HT-29 (cell line): ENCODE measurements around the gene NFATC2. TPM values are rescaled to one million over a fixed set of nuclear protein-coding genes. Genes with fewer than 3 reads are reported as not detected.
"Not testable (repeated sequence)": the region's sequence is repeated elsewhere in the genome, so short reads cannot be mapped to it uniquely, and the experiment has no call there.

Source experiments
- DNase-seq: peaks from one replicate; pipeline ENCODE4 v3.0.0-alpha.2; 2015; ENCODE audit warnings: low spot score
- total RNA-seq: library from RNA; depleted of rRNA; stranded (reverse); fragments of >200 nt; shearing (Covaris generic); gene quantifications from 2 replicates; pipeline ENCODE4 v1.2.3, GENCODE V29; 2014

Gene NFATC2
- total RNA-seq, 1 experiment from 2014 or later, result 0.51 TPM

DNA sequence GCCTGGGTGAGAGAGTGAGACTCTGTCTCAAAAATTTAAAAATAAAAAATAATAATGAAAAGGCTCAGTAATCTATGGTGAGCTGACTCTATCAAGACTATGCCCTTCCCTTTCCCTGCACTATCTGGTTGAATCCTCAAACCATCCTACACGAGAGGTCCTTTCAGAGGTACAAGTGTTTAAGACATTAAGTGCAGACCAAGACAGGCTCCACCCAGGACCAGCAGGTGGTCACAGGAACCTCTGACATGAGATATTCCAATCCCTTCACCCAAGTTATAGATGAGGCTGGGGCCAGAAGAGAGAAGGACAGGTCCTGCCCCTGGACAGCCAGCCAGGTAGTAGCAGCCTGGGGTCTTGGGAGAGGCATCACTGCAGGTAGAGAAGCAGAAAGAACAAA is 182.6 kb downstream of the NFATC2 start:
- DNase-seq, result no peak

- no peak for DNase-seq
These were observed 183.1 kb downstream of the NFATC2 start for GRCh38 chr20:51359401-51359800.

- no peak for DNase-seq
These were observed 184.3 kb downstream of the NFATC2 start for GRCh38 chr20:51358032-51358724.

- no peak for DNase-seq
These were observed 185.0 kb downstream of the NFATC2 start for GRCh38 chr20:51357543-51357942.

GRCh38 chr20:51356871-51357270 is 185.6 kb downstream of the NFATC2 start:
- DNase-seq, result no peak

DNA sequence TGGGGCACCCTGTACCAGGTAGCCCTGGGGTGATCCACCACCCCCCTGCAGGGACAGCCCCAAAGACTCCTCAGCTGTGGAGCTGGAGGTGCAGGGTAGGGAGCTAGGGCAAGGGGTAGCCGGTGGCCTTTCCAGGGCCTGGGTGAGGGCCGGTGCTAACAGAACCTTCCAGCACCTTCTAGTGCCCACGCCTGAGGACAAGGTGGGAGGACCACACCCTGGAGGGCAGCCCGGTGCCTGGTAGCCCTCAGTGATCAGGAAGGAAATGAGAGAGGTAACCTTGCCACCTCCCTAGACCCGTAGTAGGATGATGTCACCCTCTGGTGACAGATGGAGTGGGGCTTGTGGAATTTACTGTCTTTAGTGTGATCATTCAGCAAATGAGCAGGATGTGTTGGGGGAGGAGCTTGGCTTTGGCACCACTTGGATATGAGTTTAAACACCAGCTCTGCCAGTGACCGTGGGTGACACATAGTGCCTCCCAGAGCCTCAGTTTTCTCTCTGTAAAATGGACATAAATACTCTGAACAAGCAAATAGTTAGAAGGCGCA is 187.7 kb downstream of the NFATC2 start:
- DNase-seq, result no peak

DNA sequence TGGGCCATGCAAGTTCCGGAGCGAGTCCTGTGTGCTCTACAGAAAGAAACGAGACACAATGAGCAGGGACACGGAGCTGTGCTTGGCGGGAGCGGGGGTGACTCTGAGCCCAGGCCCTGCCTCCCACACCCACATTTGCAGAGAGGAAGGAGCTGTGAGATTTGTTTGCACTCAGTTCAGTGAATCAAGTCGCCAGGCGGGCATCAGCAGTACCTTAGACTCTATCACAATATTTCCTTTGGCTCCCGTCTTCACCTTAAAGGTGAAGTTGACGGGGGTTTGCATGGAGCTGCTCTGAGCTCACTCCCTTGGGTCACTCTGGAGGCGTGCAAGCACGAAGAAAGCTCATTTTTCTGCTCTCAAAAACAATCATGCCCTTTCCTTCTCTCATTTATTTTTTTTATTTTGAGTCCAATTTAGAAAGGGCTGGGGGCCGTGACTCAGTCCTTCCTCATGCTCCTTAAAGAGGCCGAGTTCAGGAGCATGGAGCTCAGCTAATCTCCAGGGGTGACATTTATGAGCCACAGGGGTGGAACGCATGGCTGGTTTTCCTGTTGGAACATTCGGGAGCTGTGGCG is 188.2 kb downstream of the NFATC2 start:
- no peak for DNase-seq

- DNase-seq, result no peak
These were observed 189.0 kb downstream of the NFATC2 start for GRCh38 chr20:51353491-51353890.

- DNase-seq, result no peak
These were observed 189.7 kb downstream of the NFATC2 start for GRCh38 chr20:51352791-51353190.

- DNase-seq, result no peak
These were observed 191.4 kb downstream of the NFATC2 start for GRCh38 chr20:51350941-51351631.

GRCh38 chr20:51348876-51349275 is 193.6 kb downstream of the NFATC2 start:
- no peak for DNase-seq

GRCh38 chr20:51347831-51348230 is 194.7 kb downstream of the NFATC2 start:
- no peak for DNase-seq

DNA sequence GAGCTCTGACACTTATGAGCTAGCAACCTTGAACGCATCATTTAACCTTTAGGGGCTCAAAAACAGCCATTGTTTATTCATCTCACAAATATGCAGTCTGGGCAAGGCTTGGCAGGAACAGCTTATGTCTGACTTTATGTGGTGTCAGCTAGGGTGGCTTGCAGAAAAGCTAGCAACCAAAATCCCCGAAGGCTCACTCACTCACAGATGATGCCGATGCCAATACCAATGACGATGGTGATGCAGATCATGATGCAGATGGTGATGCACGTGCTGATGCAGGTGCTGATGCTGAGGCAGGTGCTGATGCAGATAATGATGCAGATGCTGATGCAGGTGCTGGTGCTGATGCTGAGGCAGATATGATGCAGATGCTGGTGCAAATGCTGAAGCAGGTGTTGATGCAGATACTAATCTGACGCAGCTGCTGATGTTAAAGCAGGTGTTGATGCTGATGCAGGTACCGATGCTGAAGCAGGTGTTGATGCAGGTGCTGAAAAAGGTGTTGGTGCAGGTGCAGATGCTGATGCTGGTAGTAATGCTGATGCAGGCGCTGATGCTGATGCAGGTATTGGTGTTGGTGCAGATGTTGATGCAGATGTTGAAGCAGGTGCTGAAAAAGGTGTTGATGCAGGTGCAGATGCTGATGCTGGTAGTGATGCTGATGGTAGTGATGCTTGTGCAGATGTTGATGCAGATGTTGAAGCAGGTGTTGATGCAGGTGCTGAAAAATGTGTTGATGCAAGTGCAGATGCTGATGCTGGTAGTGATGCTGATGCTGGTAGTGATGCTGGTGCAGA is 195.6 kb downstream of the NFATC2 start:
- DNase-seq, result no peak

DNA sequence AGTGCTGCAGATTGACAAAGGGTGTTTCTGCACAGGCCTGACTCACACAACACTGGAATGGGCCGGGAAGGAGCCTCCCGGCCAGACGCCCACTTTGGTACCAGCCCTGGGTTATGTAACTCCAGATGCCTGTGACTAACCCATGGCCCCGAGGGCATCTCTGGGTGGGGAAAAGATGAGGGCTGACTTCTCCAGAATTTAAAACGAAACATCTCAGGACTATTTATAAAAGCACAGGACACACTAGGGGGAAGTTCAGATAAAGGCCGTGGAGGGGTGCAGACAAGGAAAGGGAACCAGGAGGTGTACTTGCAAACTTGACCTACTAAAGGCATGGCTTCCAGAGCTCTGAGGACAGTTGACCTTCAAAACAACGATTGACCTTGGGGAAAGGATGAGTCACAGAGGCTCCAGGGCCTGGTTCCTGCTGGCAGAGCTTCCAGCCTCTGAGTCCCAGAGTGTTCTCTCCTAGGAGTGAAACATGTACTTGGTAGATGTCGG is 196.9 kb downstream of the NFATC2 start:
- no peak for DNase-seq

DNA sequence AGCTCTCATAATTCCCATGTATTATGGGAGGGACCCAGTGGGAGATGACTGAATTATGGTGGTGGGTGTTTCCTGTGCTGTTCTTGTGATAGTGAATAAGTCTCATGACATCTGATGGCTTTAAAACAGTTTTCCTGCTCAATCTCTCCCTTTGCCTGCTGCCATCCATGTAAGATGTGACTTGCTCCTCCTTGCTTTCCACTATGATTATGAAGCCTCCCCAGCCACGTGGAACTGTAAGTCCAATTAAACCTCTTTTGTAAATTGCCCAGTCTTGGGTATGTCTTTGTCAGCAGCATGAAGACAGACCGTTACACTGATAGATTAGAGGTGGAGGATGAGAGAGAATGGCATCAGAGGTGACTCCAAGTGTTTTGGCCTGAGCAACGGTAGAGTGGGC is 198.7 kb downstream of the NFATC2 start:
- not testable (repeated sequence) for DNase-seq

DNA sequence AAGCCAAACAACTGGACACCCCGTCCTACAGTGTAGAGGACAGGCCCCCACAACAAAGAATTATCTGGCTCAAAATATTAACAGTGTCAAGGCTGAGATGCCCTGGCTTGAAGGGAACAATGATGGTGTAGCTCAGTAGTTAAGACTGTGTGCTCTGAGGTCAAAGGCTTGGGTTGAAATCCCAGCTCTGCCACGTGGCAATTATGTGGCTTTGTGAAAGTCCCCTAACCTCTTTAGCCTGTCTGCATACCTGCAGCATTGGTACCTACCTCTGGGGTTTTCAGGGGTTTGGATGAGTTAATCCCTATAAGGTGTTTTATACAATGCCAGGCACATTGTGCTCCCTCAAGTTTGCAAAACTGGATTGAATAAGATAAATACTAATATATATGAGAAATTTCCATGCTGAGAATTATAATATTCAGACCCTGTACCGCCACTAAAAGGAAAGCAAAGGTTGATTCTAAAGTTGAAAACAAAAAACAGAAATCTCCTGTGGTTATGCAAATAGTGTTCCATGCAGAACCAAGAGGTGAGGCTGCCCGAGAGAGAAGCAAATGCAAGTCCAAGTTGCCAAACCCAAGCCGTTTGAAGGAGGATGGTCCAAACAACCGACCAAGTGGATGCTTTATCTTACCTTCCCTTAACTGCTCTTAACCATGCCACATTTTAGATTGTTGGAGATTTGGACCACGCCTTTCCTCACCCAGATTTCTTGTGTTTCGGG is 199.8 kb downstream of the NFATC2 start:
- no peak for DNase-seq

DNA sequence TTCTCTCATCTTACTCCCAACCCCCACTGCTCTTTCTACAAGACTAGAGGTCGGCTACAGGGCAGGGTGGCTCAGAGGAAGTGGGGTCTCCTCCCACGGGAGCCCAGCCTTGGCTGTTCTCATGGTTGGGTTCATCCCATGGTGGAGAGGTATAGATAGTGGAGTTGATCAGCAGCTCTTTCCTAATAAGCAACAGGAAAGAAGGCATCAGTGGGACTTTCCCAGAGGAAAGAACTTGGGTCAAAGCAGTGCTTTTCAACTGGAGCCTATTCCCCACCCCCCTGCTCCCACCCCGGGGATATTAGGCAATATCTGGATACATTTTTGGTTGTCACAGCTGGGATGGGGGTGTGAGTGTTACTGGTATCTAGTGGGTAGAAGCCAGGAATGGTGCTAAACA is 200.9 kb downstream of the NFATC2 start:
- DNase-seq, result no peak

DNA sequence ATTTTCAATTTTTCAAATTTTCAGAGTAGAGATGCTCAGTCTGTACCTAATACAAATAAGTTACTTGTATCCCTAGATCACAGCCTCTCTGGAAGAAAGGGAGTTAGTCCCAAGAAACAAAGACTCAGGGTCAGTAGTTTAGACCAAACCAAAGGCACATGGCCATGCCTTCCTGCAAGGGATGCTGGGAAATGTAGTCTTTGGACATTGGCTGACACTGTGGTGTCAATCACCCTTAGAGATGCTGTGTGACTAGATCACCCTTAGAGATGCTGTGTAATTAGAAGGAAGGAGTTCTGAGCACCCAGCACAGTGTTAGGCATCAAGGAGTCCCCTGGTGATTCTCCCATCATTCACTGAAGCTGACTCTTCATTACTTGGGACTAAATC is 202.1 kb downstream of the NFATC2 start:
- peak; percentile 16 for DNase-seq

DNA sequence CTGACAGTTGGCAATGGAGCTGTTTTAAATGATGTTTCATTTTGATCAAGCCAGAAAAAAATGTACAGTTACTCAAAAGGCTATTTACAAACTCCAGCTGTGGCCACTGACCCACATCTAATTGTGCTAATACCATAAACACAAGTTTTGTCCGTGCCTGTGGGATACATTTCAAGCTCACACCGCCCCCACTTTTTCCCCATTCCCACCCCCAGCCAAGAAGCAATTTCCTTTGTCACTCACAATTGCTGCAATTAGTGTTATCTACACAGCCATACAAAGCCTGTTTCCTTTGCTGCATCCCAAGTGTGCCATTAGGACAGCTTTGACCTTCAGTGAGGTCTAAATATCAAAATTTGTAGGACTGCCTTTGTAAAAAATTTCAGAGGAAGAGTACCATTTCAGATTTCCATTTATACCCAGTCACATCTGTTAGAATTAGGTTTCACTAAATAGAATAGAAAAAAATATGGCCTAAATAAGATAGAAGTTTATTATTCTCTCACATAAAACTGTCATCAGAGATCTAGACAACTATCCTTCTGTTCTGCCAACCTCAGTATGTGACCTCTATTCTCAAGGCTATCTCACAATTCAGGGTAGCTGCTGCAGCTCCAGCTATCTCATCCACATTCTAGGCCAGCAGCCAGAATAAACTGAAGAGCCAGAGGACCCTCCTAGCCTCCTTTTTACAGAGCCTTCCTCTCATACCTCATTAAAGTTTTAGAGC is 202.6 kb downstream of the NFATC2 start:
- DNase-seq, result no peak

DNA sequence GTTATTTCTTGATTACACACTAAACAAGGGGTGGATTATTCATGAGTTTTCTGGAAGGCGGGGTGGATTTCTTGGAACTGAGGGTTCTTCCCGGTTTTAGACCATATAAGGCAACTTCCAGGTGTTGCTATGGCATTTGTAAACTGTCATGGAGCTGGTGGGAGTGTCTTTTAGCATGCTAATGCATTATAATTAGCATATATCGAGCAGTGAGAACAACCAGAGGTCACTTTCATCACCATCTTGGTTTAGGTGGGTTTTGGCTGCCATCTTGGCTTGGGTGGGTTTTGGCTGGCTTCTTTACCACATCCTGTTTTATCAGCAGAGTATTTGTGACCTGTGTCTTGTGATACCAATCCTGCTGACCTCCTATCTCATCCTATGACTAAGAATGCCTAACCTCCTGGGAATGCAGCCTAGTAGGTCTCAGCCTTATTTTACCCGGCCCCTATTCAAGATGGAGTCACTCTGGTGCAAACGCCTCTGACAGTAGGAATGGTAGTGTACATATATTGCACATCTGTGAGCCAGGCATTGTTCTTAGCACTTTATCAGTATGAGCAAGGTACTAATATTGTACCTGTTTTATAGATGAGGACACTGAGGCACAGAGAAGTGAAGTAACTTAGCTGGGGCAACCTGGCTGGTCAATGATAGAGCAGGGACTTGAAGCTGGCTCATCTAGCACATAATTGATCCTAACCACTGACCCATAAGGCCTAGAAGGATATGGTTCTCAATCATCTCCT is 203.7 kb downstream of the NFATC2 start:
- no peak for DNase-seq
